GM12801 (cell line): ENCODE measurements around the gene INTS11.

Experiments
- TF ChIP-seq, protein P1 (sequence below): IDR thresholded peaks from one replicate; pipeline ENCODE4 v1.5.1; 2011; ENCODE audit warnings: control low read depth; ENCODE audit not compliant: insufficient read length; ENCODE audit errors: extremely low read depth

INTS11 gene

GRCh38 chr1:1321477-1321876 is 3.0 kb downstream of the INTS11 start:
- TF ChIP-seq, protein P1, sequence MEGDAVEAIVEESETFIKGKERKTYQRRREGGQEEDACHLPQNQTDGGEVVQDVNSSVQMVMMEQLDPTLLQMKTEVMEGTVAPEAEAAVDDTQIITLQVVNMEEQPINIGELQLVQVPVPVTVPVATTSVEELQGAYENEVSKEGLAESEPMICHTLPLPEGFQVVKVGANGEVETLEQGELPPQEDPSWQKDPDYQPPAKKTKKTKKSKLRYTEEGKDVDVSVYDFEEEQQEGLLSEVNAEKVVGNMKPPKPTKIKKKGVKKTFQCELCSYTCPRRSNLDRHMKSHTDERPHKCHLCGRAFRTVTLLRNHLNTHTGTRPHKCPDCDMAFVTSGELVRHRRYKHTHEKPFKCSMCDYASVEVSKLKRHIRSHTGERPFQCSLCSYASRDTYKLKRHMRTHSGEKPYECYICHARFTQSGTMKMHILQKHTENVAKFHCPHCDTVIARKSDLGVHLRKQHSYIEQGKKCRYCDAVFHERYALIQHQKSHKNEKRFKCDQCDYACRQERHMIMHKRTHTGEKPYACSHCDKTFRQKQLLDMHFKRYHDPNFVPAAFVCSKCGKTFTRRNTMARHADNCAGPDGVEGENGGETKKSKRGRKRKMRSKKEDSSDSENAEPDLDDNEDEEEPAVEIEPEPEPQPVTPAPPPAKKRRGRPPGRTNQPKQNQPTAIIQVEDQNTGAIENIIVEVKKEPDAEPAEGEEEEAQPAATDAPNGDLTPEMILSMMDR, result no peak

DNA sequence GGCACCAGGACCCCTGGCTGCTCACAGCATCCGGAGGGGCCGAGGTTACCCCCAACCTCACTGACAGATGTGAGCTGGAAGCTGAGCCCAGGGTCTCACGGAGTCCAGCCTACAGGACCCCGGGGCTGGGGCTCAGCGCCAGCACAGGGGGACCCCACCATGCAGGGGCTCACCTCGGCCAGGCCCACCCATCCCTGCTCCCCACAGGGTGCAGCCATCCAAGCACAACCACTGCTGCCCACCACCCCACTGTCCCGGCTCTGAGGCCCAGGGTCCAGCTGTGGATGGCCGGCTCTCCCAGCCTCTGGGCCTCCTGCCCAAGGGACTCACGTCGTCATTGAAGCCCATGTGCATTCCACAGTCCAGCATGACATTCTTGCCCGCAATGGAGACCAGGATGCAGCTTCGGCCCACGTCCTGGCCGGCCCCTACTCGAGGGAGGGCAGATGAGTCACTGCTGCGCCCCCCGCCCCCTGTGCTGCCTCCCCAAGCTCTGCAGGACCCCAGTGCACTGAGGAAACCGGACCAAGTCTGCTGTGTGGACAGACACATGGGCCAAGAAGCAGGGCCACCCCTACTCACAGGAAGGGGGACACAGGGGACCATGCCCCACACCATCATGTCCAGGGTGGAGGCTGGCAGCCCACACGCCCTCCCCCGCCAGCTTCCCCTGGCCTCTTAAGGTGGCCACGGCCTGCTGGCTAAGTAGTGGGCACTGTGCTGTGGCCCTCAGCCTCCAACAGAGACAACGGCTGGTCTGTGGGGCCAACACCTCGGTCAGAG is 3.6 kb downstream of the INTS11 start:
- TF ChIP-seq, protein P1, result no peak

GRCh38 chr1:1319646-1319941 is 4.9 kb downstream of the INTS11 start:
- TF ChIP-seq, protein P1, result no peak

DNA sequence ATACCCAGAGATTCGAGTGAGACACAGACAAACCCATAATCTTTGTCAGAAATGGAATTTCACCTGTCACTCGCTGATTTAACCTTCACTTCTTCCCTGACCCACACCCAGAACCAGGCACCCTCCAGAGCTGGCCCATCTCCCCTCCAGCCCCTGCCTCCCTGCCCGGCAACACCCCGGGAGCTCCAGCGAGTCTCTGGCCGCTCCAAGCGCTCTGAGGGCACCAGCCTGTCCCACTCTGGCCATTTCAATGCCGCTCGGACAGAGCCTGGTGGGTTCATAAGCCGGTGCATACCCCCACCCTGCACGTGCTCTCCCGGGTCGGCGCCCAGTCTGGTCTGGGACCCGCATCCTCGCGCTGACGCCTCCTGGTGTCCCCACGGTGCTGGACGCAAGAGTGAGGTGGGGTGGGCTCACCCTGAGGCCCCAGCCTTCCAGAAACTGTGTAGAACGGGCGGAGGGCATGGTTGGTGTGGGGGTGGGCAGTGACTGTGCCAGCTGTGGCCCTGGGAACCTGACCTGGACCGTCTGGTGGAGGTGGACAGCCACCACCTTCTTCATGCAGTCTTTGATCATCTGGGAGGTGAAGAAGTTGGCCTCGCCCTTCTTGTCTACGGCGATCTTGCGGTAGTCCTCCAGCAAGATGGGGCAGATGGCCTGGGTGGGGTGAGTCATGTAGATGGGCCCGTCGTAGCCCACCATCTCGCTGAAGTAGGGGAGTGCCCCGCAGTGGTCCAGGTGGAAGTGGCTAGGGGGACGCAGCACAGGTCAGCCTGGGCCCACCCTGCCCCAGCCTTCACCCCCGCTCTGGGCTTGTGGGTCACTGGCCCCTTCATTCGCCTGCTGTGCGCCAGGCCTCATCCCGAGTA is 5.4 kb downstream of the INTS11 start:
- TF ChIP-seq, protein P1, result no peak

DNA sequence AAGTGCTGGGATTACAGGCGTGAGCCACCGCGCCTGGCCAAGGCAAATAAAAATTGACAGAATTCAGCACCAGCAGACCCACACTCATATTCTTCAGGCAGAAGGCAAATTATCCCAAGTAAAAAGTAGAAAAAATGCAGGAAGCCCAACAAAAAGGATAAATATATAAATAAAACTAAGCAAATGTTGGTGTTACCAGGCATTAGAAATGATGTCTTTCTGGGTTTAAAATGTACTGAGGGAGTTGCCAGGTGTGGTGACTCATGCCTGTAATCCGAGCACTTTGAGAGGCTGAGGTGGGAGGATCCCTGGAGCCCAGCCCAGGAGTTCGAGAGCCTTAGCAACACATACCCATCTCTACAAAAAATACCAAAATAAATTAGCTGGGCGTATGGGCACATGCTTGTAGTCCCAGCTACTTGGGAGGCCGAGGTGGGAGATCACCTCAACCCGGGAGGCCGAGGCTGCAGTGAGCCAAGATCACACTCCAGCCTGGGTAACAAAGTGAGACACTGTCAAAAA is 6.3 kb downstream of the INTS11 start:
- TF ChIP-seq, protein P1, result no peak

- TF ChIP-seq, protein P1, result no peak
Measured at GRCh38 chr1:1317420-1317819, 7.0 kb downstream of the INTS11 start.

DNA sequence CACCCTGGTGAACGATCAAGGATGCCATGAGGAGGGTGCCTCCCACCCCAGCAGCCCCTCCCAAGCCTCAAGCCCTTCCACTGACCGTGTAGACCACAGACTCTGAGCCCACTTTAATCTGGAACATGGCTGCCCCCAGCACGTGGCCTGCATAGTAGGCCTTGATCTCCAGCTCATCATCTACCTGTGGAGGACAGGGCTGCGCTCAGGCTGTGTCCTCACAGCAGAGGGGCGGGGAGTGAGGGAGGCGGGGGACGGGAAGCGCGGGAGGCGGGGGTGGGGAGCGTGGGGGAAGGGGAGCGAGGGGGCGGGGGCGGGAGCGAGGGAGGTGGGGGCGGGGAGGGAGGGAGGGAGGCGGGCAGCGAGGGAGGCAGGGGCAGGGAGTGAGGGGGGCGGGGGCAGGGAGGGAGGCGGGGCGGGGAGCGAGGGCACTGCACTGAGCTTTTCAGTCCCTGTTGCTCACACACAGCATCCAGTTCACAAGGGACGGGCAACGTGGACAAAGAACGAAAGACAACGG is 9.0 kb downstream of the INTS11 start:
- TF ChIP-seq, protein P1, result no peak
